ENCODE measurements around the gene MYO15A.
"Not testable (repeated sequence)": the region's sequence is repeated elsewhere in the genome, so short reads cannot be mapped to it uniquely, and the experiment has no call there.

The MYO15A gene

DNA sequence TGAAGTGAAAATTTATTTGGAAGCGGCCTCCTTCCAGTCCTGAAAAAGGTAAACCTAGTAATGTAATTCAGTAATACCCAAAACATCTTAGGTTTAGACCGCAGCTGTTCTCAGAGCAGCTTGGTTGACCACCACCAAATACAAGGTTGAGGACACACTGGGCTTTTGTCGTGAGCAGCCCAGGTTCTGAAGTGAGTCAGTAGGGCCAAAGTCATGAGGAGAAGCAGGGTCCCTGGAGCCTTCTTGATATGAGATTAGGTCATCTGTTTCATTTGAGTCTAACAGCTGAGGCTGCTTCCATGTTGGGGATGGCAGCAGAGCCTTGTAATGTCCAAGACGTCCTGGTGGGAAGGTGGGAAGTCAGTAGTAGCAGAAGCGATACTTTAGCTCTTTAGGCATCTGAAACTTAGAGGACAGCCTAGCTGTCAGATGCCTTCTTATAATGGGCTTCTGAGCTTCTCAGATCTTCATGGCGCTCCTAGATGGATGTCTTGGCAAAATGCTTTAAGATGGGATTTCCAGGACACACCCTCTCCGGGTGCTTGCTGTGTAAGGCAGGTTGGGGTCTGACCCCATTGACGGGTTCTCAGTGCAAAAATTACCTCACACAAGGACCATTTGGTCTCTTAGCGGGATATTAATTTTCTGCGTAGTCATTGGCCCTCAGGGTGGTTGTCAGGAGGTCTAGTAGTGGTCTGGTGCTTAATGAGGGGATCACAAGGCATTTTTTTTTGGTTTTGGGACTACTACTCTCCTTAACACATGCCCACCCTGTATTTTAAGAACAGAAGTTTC lies 77.5 kb downstream of the MYO15A start:
- no peak for DNase-seq

DNA sequence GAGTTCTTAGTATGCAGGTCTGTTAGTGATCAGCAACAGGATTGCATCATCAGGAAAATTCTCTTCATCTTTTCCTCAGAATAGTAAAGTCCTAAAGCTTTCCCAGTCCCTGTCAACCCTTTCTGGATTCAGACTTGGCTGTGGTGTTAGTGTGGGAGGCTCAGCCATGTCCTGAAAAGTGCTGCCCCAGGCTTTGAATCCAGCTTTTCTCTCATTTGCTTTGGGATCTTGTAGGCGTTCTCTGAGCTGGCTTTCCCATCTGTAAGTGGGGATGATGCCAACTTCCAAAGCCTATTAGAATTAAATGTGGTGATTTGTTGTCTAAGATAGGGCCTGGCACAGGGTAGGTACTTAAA lies 78.0 kb downstream of the MYO15A start:
- no peak for DNase-seq

DNA sequence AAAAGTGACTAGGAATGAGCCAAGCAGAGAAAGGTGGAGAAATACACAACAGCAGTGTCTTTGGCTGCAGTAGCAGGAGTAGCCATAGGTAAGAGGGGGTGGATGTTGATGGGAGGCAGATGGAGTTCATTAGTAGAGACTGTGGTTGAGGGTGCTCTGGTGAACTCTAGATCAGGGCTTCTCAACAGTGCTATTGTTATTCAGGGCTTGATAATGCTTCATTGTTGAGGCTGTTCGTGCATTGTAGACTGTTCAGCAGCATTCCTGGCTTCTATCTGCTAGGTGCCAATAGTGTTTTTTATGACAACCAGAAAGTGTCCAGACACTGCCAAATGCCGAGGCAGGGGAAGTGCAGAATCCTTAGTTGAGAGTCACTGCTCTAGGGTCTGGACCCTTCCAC lies 78.7 kb downstream of the MYO15A start:
- no peak for DNase-seq

DNA sequence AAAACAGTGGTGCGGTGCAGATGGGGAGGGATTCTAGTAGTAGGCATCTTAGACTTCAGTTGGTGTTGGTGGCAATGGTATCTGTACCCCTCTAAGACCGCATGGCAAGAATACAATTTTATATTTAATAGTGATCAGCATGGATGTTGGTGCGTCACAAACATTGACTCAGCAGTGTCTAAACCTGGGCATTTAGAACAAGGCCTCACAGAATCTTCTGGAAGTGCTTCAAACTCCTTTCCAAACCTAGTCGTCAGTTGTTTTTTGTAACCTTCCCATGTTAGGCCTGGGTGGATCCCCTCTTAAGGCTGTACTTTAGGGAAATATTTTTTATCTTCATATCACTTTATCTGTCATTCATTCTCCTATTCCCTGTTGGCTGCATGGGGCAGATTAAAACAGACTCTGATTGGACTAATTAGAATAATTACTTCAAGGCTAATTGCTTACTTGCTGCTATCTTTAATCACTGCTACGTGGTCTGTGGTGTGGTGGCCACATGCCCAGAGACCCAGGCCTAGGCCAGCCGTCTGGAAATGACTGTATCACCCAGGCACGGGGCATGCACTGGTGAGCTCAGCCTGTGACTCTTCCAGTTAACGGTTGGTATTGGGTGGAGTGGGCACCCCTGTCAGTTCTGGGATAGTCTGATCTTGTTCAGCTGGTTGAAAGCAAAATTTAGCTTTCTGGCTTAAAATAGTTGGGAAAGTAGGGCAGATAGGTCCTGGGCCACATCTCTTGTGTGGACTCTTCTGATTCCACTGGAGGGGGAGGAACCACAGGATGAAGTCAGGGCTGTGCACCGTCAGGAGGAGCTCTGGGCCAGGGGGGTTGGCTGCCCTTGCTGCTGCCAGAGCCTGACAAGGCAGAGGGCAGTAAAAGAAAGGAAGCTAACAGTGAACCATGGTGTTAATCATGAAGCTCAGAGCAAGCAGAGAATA lies 79.5 kb downstream of the MYO15A start:
- no peak for DNase-seq

DNA sequence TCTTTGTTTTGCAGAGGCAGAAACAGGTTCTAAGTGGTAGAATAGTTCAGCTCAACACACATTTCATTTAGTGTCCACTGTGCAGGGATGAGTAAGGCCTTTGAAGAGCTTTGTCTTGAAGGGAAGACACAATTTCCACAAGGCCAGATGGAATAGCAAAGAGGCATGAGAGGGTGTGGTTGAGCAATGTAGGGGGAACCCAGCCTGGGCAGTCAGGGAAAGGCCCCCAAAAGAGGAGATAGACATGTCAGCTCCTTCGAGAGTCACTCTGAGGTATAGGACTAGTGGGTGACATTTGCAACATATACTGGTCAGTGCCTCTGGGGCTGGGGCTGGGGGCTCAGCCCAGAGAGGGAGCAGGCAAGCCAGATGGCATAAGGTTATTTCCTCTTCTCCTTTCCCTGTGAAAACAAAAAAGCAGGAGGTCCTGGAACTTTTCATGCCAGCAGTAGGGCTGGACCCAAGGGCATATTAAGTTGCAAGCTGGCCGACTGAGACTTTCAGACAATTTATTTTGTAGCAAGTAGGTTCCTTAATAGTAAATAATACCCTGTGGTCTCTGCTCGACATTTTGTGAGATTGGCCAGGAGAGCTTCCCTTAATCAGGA lies 82.2 kb downstream of the MYO15A start:
- DNase-seq: no peak

DNA sequence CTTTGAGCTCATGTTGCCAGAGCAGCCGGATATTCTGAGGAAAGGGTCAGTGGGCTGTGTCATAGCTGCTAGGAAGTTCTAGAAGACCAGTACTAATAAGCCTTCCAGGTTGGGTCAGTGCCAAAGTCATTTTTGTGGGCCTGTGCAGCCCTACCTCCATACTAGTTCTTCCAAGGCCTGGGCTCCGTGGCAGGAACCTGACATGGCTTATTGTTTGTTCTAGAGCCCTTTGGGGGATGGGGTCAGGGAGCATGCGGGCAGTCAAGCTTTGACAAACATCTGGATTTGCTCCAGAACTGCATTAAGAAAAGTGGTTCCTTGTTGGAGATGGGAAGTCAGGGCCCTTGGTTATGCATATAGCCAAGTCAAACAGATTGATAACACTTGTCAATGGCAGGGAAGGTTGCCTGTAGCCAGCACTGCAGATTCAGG lies 82.7 kb downstream of the MYO15A start:
- no peak for DNase-seq

DNA sequence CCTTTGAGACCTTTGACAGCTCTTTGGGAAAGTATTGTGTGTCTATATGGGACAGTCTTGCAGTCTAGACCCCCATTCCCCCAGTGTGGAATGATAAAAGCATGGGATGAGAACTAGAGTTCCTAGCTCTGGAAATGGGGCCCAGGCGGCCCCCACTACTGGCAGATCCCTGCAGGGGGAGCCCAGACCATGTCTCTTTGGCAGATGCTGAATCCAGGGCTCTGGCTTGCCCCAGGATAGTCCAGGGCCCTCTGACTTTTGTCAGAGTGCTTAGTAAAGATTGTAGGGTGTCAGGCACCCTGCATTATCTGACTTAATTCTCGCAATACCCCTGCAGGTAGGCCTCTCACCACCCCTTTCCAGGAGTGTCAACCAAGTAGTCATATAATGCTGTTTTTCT lies 83.4 kb downstream of the MYO15A start:
- DNase-seq: no peak

DNA sequence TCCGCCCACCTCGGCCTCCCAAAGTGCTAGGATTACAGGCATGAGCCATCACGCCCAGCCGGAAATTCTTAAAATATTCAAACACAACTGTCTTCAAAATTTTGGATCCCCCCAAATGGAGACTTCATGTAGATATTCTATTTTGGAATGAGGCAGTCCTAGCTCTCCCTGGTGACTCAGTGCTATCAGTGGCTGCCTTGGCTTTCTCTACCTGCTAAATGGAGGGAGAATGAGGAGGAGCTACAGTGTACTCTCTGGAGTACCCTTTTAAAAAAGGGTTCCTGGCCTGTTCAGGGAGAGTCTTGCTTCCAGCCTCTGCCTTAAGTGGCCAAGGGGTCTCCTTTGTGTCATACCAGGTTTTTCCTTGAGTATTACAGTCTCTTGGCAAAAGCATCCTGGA lies 85.8 kb downstream of the MYO15A start:
- no peak for DNase-seq

DNA sequence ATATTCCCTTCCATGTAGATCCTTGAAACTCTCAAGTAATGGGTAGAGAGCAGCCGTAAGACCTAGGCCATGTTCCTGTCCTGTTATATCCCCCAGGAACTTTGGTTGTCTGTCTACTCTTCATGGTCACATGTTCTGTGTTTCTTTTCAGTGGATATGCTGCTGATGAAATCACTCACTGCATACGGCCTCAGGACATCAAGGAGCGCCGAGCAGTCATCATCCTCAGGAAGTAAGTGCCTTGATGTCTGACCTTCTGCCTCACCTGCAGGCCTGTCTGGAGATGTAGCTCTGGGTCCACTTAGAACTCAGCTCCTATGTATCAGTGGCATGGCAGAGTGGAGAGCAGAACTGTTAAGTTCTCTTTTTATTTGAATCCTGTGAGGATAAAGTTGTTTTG lies 86.2 kb downstream of the MYO15A start:
- DNase-seq: no peak

DNA sequence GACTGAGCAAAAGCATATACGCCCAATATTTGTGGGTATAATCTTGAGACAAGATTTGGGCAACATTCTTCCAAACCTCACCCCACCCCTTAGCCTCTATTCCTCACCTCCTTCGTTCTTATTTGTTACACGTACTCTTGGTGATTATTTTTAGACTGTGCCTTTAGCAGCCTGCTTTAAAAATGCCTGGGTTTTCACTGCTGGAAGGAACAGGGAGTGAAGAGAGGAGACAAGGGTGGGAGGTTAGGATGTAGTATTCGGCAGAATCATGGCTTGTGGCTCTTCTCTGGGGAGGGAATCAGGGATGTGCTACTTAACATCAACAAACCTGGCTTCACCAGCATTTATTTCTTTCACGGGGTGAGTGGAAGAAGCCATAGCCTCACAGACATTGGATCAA lies 86.7 kb downstream of the MYO15A start:
- DNase-seq: no peak

DNA sequence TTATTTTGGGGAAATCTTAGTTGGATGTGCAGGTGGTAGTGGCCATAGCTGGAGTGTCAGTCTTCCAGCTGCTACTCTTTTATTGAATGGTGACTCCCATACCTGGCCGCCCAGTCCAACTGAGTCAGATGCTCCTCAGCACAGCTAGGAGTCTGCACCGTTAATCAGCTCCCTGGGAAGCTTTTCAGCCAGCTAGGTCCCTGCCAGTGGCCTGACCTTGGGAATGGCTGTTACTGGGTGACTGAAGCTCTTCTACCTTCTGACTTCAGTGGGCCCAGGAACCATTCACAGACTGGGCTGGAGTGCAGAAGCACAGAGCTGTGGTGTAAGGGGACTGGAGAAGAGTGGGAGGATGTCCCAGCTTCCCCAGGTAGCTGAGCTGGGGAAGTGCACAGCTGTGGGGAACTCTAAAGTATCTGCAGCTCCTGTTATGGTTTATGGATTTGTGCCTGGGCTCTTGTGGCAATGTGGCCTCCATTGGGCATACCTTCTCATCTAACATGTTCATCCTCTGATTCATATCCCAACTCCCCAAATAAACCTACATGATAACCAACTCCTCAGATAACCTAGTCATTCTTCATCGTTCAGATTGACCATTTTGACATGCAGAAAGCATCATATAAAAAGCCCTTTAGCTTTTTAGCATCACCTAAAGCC lies 89.1 kb downstream of the MYO15A start:
- no peak for DNase-seq

DNA sequence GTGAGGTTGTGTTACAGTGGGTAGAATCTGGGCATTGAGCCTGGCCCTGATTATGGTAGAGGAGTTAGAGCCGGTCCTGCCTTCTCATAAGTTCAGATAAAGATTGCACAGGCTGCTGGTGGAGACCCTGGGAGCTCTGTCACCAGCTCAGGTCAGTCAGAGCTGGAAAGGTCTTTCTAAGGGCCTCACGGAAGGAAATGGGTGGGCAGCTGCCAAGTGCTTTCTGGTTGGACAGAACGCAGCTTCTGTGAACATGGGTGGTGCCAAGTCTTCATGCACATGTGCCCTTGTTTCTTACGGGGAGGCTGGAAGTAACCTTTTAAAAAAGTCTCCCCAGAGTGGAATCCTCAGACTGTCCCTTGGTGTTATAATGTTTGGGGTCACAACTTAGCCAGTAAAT lies 90.0 kb downstream of the MYO15A start:
- DNase-seq: no peak

DNA sequence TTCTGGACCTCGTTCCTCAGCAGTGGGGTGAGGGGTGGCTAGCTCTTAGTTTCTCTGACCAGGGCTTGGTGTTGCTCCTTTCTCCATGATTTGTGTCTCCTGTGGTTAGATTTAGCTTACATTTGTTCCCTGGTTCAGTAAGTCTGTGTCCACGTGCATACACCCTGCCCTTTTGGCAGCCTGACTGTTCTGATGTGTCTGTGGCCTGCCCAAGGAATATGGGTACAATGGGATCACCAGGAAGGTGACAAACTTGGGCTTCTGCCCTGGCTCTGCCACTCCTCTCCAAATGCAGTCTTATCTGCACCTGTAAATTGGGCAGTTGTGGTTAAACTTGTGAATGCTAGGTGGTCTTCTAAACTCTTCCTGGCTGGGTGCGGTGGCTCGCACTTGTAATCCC lies 92.6 kb downstream of the MYO15A start:
- DNase-seq: no peak

DNA sequence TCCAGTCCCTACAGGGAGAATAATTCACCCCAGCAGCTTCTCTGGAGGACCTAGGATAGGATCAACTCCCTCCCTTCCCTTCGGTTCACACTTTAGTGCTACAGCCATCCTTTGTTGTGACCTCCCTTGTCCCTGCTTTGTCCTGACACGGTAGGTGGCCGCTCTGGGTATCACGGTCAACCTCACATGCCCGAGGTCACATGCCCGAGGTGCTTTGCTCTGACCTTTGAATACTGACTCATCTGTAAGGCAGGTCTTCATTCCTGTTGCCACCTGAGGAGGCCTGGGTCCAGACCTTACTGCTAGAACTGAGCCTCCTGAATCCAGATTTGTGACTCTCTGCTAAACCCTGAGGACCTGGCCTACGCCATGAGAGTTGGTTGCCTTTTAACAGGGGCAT lies 94.8 kb downstream of the MYO15A start:
- no peak for DNase-seq

DNA sequence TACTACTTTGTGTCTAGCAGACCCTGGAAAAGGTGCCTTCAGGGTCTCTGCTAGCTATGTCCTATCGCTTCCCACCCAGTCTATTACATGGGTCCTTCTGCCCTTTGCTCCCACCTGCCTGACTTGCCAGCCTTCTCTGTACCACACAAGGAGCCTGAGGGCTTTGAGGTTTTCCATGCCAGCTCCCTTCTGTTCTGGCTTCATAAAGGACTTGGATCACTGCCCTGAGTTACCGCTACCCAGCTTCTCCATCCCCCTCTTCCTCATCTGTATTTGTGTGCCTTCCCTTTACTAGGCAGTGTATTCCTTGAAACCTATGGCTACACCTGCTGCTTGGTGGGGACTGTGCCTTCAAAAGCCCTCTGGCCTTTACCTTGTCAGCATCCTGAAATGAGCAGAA lies 97.3 kb downstream of the MYO15A start:
- DNase-seq: no peak

DNA sequence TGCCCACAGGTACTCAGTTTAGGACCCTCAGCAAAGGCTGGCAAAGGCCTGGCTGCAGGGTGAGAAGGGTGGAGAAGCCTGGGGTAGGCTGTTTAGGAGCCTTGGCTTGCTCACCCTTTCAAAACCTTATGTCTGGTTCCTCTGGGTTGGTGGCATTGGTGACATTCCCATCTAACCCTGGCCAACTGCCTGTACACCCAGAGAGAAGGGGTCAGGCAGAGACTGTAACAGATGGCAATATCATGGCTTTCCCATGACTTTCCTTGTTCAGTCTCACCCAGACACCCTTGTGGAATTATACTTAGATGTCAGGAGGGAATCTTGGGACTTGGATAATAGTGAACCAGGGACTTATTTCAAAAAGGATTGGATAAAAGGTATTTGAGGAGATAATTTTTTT lies 98.4 kb downstream of the MYO15A start:
- no peak for DNase-seq

DNA sequence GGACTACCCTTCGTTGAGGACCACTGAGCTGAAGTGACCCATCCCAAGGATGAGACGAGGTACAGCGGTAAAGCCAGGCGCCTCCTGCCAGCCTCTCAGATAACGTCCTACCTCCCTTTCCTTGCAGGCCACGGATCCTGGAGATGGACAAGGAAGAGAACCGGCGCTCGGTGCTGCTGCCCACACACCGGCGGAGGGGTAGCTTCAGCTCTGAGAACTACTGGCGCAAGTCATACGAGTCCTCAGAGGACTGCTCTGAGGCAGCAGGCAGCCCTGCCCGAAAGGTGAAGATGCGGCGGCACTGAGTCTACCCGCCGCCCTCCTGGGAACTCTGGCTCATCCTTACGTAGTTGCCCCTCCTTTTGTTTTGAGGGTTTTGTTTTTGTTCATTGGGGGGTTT lies 99.5 kb downstream of the MYO15A start:
- DNase-seq: no peak

DNA sequence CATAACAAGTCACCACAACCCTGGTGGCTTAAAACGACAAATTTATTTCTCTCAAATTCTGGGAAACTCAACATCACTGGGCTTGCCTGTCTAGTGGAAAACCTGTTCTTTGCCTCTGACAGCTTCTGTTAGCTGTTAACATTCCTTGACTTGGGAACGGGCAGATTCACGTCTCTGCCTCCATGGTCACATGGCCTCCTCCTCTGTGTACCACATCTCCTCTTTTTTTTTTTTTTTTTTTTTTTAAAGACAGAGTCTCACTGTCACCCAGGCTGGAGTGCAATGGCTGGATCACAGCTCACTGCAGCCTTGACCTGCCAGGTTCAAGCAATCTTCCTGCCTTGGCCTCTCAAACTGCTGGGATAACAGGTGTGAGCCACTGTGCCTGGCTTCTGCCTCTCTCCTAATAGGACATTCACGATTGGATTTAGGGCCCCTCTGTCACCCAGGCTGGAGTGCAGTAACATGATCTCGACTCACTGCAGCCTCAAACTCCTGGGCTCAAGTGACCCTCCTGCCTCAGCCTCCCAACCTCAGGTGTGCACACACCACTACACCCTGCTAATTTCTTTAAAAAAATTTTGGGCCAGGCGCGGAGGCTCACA lies 105.2 kb downstream of the MYO15A start:
- DNase-seq: no peak

DNA sequence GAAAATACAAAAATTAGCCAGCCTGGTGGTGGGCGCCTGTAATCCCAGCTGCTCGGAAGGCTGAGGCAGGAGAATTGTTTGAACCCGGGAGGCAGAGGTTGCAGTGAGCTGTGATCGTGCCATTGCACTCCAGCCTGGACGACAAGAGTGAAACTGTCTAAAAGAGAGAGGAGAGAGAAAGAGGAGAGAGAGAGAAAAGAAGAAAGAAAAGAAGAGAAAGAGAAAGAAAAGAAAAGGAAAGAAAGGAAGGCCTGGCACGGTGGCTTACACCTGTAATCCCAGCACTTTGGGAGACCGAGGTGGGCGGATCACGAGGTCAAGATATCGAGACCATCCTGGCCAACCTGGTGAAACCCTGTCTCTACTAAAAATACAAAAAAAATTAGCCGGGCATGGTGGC lies 108.3 kb downstream of the MYO15A start:
- not testable (repeated sequence) for DNase-seq

DNA sequence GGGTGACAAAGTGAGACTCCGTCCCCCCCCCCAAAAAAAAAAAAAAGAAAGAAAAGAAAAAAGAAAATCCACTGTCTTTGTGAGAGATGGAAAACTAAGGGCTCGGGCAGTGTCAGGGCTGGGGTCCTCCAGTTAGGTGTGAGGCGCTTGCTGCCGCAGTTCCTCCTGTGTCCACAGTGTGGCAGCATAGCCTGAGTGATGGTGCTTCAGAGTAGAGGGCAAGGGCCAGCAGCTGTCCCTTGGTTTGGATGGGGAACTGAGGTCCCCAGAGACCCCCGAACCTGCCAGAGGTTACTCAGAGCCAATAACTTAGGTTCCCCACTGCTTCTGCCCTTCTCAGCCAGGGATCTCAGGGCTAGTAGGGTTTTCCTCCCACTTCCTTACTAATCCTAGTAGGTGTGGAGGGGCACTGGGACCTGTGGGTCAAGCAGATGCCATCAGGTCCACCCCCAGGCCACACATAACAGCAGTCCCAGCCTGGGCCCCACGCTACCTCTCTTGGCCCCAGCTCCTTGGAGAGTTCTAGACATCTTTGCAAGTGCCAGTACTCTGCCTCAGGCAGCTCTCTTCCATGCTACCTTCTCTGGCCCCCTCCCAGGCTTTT lies 109.0 kb downstream of the MYO15A start:
- peak; percentile 3 for DNase-seq

DNA sequence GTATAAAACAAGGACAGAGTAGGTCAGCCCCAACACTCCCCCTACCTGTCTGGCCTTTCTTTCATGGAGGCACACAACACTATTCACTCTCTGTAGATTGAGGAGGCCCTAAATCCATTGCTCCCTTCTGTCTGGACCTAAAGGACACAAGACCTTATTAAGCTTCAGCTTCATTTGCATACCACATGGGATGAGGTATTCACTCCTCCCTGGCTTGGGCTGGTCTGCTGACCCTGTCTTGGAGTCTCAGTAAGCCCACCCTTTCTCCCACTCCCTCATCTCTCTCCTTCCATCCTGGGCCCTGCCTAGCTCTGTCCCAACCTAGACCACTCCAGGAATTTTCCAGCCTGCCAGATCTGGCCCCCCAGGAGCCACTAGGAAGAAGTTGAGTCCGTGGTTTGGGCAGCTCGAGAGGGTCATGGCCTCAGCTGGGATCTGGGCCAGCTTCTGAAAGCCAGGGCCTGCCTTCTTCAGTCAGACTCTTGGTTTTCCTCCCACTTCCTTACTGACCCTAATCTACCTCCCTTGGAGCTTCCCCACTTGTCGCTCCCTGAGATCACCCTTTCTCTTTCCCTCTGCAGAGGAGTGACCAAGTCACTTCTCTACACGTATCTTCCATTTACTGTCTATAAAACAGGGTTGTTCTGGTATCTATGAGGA lies 110.3 kb downstream of the MYO15A start:
- DNase-seq: no peak

DNA sequence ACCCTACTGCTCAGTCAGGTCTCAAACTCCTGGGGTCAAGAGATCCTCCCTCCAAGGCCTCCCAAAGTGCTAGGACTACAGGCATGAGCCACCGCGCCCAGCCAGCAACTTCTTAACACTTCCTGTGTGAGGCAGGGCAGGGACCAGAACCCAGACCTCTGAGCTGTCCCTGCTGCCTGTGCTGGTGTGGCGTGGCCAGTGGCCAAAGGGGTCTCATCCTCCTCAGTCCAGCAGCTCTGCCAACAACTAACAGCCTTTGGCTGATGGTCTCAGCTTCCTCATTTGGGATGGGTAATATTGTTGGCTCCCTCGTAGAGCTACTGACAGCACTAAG lies 115.5 kb downstream of the MYO15A start:
- no peak for DNase-seq

Data from KG1 (cell line).